K562 (cell line): ENCODE measurements around the gene HLA-E. TPM values are rescaled to one million over a fixed set of nuclear protein-coding genes. Genes with fewer than 3 reads are reported as not detected.

ENCODE experiments used
- ATF7 ChIP-seq: fragments of 450-650 bp; IDR thresholded peaks from 2 replicates; pipeline ENCODE4 v1.7.1; 2014; ENCODE audit warnings: mild to moderate bottlenecking, moderate library complexity
- BRF1 ChIP-seq: IDR thresholded peaks from 3 replicates; pipeline ENCODE4 v1.6.1; 2011; ENCODE audit warnings: borderline replicate concordance, mild to moderate bottlenecking; ENCODE audit not compliant: insufficient read length; ENCODE audit errors: extremely low read depth
- MYNN ChIP-seq, 2 experiments: sonication (generic); formaldehyde crosslinking in 1 of 2; IDR thresholded peaks; 2 replicates each; pipeline versions ENCODE4 v1.5.0 to v1.6.1; 2016 to 2020; ENCODE audit warnings: antibody characterized with exemption in 1 of 2, missing genetic modification reagents in 1 of 2
- NCOA2 ChIP-seq, 2 experiments: fragments of 450-650 bp; IDR thresholded peaks; 2 replicates each; pipeline ENCODE4 v1.6.1; 2018; ENCODE audit warnings: mild to moderate bottlenecking in 2 of 2, moderate library complexity in 1 of 2; ENCODE audit not compliant: partially characterized antibody in 2 of 2
- SETDB1 ChIP-seq: IDR thresholded peaks from one replicate; pipeline ENCODE4 v1.6.1; 2012; ENCODE audit warnings: low read length, control low read depth, inconsistent platforms
- TFAM ChIP-seq: fragments of 250-450 bp; sonication (Bioruptor Pico); conservative IDR thresholded peaks from 2 replicates; pipeline ENCODE4 v1.5.0; 2021; ENCODE audit warnings: mild to moderate bottlenecking, moderate library complexity
- ZBED1 ChIP-seq: IDR thresholded peaks from 2 replicates; pipeline ENCODE4 v1.6.1; 2014
- ZNF696 ChIP-seq: fragments of 250-450 bp; sonication (Bioruptor Pico); conservative IDR thresholded peaks from 2 replicates; pipeline ENCODE4 v1.4.0; 2020; ENCODE audit warnings: mild to moderate bottlenecking, moderate library complexity
- ZNF75A ChIP-seq: fragments of 450-650 bp; formaldehyde crosslinking; IDR thresholded peaks from 2 replicates; pipeline ENCODE4 v1.4.0; 2020; ENCODE audit warnings: mild to moderate bottlenecking
- polyA plus RNA-seq, 8 experiments: library from polyadenylated mRNA; depleted of rRNA in 4 of 8; stranded (reverse) in 5 of 8; unstranded in 3 of 8; fragments of >200 nt; fragmentation: Nextera tagmentation in 2 of 8; fragmentation: Illumina TruSeq in 1 of 8; extraction: Ambion mirVana in 2 of 8; extraction: Trizol in 1 of 8; gene quantifications; 2 replicates each; pipeline versions ENCODE4 v1.2.1 to v1.2.3, GENCODE V29; 2011 to 2014; ENCODE audit warnings: inconsistent platforms in 1 of 8, missing spikeins in 1 of 8
- total RNA-seq, 7 experiments: library from RNA; depleted of rRNA in 6 of 7; stranded (reverse); fragments of >200 nt in 6 of 7; fragmentation: Illumina TruSeq in 2 of 7; extraction: Trizol in 2 of 7; gene quantifications; 2 replicates each; pipeline versions ENCODE4 v1.2.1 to v1.2.3, GENCODE V29; 2011 to 2021; ENCODE audit warnings: low replicate concordance in 1 of 7
- TF ChIP-seq, protein P1 (sequence below), 3 experiments: fragments of 200-800 bp in 1 of 3; sonication (Bioruptor generic) in 1 of 3; sonication (generic) in 1 of 3; formaldehyde crosslinking in 1 of 3; IDR thresholded peaks; 2 replicates each; pipeline versions ENCODE4 v1.6.1 to v1.8.0; 2016 to 2022; ENCODE audit warnings: mild to moderate bottlenecking in 2 of 3, missing compliant biosample characterization in 2 of 3, missing genetic modification characterization in 2 of 3, missing genetic modification reagents in 1 of 3
- TF ChIP-seq, protein P2 (sequence below): IDR thresholded peaks from 2 replicates; pipeline ENCODE4 v1.6.1; 2014; ENCODE audit warnings: antibody characterized with exemption
- TF ChIP-seq, protein P3 (sequence below): fragments of 450-650 bp; IDR thresholded peaks from 2 replicates; pipeline ENCODE4 v1.6.1; 2016; ENCODE audit warnings: low read depth
- TF ChIP-seq, protein P4 (sequence below): fragments of 450-650 bp; IDR thresholded peaks from 2 replicates; pipeline ENCODE4 v1.7.1; 2018; ENCODE audit warnings: mild to moderate bottlenecking, low read depth; ENCODE audit not compliant: partially characterized antibody

The HLA-E gene
- total and polyA plus RNA-seq, 9 of the 15 experiments (the other 6 are each of a cell fraction or from before 2014, with no cell fraction given), result 3.2 to 39.9 (median 26.8) TPM

DNA sequence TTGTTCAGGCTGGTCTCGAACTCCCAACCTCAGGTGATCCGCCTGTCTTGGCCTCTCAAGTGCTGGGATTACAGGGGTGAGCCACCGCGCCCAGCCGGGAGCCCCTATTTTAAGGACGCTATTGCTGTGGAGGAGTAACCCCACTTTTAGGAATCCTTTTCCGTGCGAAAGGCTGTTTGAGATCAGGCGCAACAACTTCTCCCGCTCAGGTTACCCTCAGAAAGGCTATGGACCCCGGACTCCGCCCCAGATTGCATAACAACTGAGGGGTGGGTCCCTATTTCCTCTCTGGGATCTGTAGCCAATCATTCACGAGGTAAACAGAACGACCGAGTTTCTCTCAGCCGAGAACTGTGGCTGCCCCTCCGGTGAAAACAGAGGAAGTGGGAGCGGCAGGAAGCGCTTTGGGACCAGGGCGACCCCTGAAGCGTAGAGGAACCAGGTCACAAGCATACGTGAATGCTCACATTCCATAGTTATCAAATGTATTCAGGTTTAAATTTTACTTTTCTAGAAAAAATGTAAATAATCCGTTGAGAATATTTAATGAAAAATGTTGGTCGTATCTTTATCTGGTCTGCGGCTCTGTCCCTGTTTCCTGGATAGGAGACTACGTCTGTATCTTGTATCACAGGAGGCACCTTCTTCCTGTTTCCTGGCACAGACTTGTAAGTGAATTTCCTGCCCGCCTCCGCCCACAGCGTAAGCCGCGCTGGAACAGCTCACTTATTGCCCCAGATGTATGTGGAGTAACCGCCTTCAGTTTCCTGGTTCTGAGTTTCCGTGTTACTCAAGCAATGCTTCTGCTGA lies 26.8 kb downstream of the HLA-E start (continued):
- TF ChIP-seq MYNN (IDR thresholded peaks at IDR 0.05) (0 out of 2 replicates have a peak, but pooled peaks have one; percentile 54), MYNN (CRISPR knock-in tag; IDR thresholded peaks at IDR 0.05) (no peak), BRF1 (no peak), SETDB1 (no peak), ZNF696 (CRISPR knock-in tag) (no peak), TFAM (CRISPR knock-in tag) (no peak), ATF7 (peak; percentile 82), ZBED1 (no peak; the same call in 1 of the 2 replicates), ZNF75A (CRISPR knock-in tag) (no peak), NCOA2 (IDR thresholded peaks at IDR 0.05; ENCODE audit: partially characterized antibody in 2 of 2) (no peak)
- TF ChIP-seq, protein P1, sequence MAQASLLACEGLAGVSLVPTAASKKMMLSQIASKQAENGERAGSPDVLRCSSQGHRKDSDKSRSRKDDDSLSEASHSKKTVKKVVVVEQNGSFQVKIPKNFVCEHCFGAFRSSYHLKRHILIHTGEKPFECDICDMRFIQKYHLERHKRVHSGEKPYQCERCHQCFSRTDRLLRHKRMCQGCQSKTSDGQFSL (CRISPR knock-in tag; IDR thresholded peaks at IDR 0.05), result no peak
- TF ChIP-seq, protein P1 (tag; IDR thresholded peaks at IDR 0.05), result no peak
- TF ChIP-seq, protein P2, sequence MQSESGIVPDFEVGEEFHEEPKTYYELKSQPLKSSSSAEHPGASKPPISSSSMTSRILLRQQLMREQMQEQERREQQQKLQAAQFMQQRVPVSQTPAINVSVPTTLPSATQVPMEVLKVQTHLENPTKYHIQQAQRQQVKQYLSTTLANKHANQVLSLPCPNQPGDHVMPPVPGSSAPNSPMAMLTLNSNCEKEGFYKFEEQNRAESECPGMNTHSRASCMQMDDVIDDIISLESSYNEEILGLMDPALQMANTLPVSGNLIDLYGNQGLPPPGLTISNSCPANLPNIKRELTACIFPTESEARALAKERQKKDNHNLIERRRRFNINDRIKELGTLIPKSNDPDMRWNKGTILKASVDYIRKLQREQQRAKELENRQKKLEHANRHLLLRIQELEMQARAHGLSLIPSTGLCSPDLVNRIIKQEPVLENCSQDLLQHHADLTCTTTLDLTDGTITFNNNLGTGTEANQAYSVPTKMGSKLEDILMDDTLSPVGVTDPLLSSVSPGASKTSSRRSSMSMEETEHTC, result no peak
- TF ChIP-seq, protein P3, sequence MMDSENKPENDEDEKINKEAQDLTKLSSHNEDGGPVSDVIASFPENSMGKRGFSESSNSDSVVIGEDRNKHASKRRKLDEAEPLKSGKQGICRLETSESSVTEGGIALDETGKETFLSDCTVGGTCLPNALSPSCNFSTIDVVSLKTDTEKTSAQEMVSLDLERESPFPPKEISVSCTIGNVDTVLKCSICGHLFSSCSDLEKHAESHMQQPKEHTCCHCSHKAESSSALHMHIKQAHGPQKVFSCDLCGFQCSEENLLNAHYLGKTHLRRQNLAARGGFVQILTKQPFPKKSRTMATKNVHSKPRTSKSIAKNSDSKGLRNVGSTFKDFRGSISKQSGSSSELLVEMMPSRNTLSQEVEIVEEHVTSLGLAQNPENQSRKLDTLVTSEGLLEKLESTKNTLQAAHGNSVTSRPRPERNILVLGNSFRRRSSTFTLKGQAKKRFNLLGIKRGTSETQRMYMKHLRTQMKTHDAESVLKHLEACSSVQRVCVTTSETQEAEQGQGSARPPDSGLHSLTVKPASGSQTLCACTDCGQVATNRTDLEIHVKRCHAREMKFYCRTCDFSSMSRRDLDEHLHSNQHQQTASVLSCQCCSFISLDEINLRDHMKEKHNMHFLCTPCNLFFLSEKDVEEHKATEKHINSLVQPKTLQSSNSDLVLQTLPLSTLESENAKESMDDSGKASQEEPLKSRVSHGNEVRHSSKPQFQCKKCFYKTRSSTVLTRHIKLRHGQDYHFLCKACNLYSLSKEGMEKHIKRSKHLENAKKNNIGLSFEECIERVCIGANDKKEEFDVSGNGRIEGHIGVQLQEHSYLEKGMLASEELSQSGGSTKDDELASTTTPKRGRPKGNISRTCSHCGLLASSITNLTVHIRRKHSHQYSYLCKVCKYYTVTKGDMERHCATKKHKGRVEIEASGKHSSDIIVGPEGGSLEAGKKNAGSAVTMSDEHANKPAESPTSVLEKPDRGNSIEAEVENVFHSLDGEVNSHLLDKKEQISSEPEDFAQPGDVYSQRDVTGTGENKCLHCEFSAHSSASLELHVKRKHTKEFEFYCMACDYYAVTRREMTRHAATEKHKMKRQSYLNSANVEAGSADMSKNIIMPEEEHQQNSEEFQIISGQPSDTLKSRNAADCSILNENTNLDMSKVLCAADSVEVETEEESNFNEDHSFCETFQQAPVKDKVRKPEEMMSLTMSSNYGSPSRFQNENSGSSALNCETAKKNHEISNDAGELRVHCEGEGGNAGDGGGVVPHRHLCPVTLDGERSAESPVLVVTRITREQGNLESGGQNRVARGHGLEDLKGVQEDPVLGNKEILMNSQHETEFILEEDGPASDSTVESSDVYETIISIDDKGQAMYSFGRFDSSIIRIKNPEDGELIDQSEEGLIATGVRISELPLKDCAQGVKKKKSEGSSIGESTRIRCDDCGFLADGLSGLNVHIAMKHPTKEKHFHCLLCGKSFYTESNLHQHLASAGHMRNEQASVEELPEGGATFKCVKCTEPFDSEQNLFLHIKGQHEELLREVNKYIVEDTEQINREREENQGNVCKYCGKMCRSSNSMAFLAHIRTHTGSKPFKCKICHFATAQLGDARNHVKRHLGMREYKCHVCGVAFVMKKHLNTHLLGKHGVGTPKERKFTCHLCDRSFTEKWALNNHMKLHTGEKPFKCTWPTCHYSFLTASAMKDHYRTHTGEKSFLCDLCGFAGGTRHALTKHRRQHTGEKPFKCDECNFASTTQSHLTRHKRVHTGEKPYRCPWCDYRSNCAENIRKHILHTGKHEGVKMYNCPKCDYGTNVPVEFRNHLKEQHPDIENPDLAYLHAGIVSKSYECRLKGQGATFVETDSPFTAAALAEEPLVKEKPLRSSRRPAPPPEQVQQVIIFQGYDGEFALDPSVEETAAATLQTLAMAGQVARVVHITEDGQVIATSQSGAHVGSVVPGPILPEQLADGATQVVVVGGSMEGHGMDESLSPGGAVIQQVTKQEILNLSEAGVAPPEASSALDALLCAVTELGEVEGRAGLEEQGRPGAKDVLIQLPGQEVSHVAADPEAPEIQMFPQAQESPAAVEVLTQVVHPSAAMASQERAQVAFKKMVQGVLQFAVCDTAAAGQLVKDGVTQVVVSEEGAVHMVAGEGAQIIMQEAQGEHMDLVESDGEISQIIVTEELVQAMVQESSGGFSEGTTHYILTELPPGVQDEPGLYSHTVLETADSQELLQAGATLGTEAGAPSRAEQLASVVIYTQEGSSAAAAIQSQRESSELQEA, result no peak
- TF ChIP-seq, protein P4, sequence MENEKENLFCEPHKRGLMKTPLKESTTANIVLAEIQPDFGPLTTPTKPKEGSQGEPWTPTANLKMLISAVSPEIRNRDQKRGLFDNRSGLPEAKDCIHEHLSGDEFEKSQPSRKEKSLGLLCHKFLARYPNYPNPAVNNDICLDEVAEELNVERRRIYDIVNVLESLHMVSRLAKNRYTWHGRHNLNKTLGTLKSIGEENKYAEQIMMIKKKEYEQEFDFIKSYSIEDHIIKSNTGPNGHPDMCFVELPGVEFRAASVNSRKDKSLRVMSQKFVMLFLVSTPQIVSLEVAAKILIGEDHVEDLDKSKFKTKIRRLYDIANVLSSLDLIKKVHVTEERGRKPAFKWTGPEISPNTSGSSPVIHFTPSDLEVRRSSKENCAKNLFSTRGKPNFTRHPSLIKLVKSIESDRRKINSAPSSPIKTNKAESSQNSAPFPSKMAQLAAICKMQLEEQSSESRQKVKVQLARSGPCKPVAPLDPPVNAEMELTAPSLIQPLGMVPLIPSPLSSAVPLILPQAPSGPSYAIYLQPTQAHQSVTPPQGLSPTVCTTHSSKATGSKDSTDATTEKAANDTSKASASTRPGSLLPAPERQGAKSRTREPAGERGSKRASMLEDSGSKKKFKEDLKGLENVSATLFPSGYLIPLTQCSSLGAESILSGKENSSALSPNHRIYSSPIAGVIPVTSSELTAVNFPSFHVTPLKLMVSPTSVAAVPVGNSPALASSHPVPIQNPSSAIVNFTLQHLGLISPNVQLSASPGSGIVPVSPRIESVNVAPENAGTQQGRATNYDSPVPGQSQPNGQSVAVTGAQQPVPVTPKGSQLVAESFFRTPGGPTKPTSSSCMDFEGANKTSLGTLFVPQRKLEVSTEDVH, result peak; percentile 61
